Smooth muscle cell (in vitro differentiated cells): Measurements from ENCODE around the gene ANO1. TPM values are rescaled to one million over a fixed set of nuclear protein-coding genes. Genes with fewer than 3 reads are reported as not detected.

ENCODE experiments used
- DNase-seq: peaks from one replicate; lab custom pipeline; 2025; ENCODE audit not compliant: unreplicated experiment; lab: John Stamatoyannopoulos, UW
- H2AFZ ChIP-seq: fragments of 200-600 bp; sonication (generic); 2 replicates; pipeline ENCODE4 v1.6.0; 2016; ENCODE audit warnings: antibody characterized with exemption, low read depth, mild to moderate bottlenecking
- H3F3A ChIP-seq: fragments of 200-600 bp; sonication (generic); 2 replicates; pipeline ENCODE4 v1.6.0; 2017; ENCODE audit warnings: antibody characterized with exemption, low read depth
- H3K27ac ChIP-seq: fragments of 200-600 bp; sonication (generic); 2 replicates; pipeline ENCODE4 v1.5.1; 2016; ENCODE audit warnings: low read depth, mild to moderate bottlenecking
- H3K27me3 ChIP-seq: fragments of 200-600 bp; sonication (generic); 2 replicates; pipeline ENCODE4 v1.6.1; 2016; ENCODE audit warnings: low read depth, mild to moderate bottlenecking
- H3K36me3 ChIP-seq: fragments of 200-600 bp; sonication (generic); 2 replicates; pipeline ENCODE4 v1.5.1; 2016; ENCODE audit warnings: low read depth
- H3K4me1 ChIP-seq: fragments of 200-600 bp; sonication (generic); 2 replicates; pipeline ENCODE4 v1.5.1; 2016; ENCODE audit warnings: low read depth
- H3K4me2 ChIP-seq: fragments of 200-600 bp; sonication (generic); 2 replicates; pipeline ENCODE4 v1.6.0; 2016; ENCODE audit warnings: mild to moderate bottlenecking
- H3K4me3 ChIP-seq: fragments of 200-600 bp; sonication (generic); 2 replicates; pipeline ENCODE4 v1.5.1; 2016; ENCODE audit warnings: mild to moderate bottlenecking
- H3K79me2 ChIP-seq: fragments of 200-600 bp; sonication (generic); 2 replicates; pipeline ENCODE4 v1.6.0; 2016; ENCODE audit warnings: low read depth, mild to moderate bottlenecking
- H3K9ac ChIP-seq: fragments of 200-600 bp; sonication (generic); 2 replicates; pipeline ENCODE4 v1.6.0; 2016; ENCODE audit warnings: low read depth
- H3K9me3 ChIP-seq: fragments of 200-600 bp; sonication (generic); replicated peaks from 2 replicates; pipeline ENCODE4 v1.5.1; 2016; ENCODE audit warnings: low read depth
- H4K20me1 ChIP-seq: fragments of 200-600 bp; sonication (generic); 2 replicates; pipeline ENCODE4 v1.6.0; 2016; ENCODE audit warnings: low read depth
- CTCF ChIP-seq: fragments of 200-600 bp; sonication (generic); IDR thresholded peaks from 2 replicates; pipeline ENCODE4 v1.5.1; 2017; ENCODE audit warnings: borderline replicate concordance, mild to moderate bottlenecking, antibody characterized with exemption; ENCODE audit not compliant: insufficient read depth, poor library complexity, severe bottlenecking
- whole genome bisulfite sequencing: methylation state at CpG from one replicate; pipeline ENCODE4 v1.1.7; 2016; ENCODE audit warnings: low lambda C conversion rate; 5-methylcytosine and 5-hydroxymethylcytosine counted together
- polyA plus RNA-seq: library from polyadenylated mRNA; unstranded; fragments of >200 nt; fragmentation: Nextera tagmentation; extraction: Ambion mirVana; gene quantifications from 2 replicates; pipeline ENCODE4 v1.2.1, GENCODE V29; 2016
- total RNA-seq: library from RNA; depleted of rRNA; stranded (reverse); fragments of >200 nt; gene quantifications from 2 replicates; pipeline ENCODE4 v1.2.3, GENCODE V29; 2014

ANO1 gene
- total and polyA plus RNA-seq, 2 experiments from 2014 or later: 93.4 to 133 TPM

GRCh38 chr11:70110538-70111055, 32.5 kb downstream of the ANO1 start:
- no peak overlapping the region for H3K4me2 ChIP-seq
- DNase-seq: no peak
- TF ChIP-seq CTCF: no peak
- H3K36me3 ChIP-seq: no peaks in the 10 kb centered on the region
- H3K9me3 ChIP-seq: no peaks in the 10 kb centered on the region
- H3K4me1 ChIP-seq: peaks cover 9% of the 10 kb centered on the region
- H3K27ac ChIP-seq: no peak overlapping the region
- no peaks in the 10 kb centered on the region for H3K27me3 ChIP-seq
- H3K4me3 ChIP-seq: no peak overlapping the region
- WGBS: 87% methylated on average over 17 of the region's 17 CpGs
- H3K79me2 ChIP-seq: no peaks in the 10 kb centered on the region
- peaks cover 6% of the 10 kb centered on the region for H4K20me1 ChIP-seq
- H3K9ac ChIP-seq: no peak overlapping the region
- no peaks in the 10 kb centered on the region for H3F3A ChIP-seq
- no peak overlapping the region for H2AFZ ChIP-seq

- H4K20me1 ChIP-seq: peaks cover 6% of the 10 kb centered on the region
- WGBS: 58% methylated on average over 28 of the region's 29 CpGs
- H3K4me3 ChIP-seq: no peak overlapping the region
- no peaks in the 10 kb centered on the region for H3K36me3 ChIP-seq
- TF ChIP-seq CTCF: no peak
- peak overlapping the region; percentile 69 for H3K9ac ChIP-seq
- H3K27me3 ChIP-seq: no peaks in the 10 kb centered on the region
- DNase-seq: no peak
- peak overlapping the region; percentile 47 for H3K4me2 ChIP-seq
- no peaks in the 10 kb centered on the region for H3K79me2 ChIP-seq
- H3F3A ChIP-seq: no peaks in the 10 kb centered on the region
- no peaks in the 10 kb centered on the region for H3K9me3 ChIP-seq
- H3K27ac ChIP-seq: peak overlapping the region; percentile 78
- peaks cover 9% of the 10 kb centered on the region for H3K4me1 ChIP-seq
- no peak overlapping the region for H2AFZ ChIP-seq
These were observed 33.3 kb downstream of the ANO1 start for GRCh38 chr11:70111269-70112016.

GRCh38 chr11:70112017-70112434, 33.9 kb downstream of the ANO1 start:
- H3K27me3 ChIP-seq: no peaks in the 10 kb centered on the region
- TF ChIP-seq CTCF: no peak
- peak overlapping the region; percentile 47 for H3K4me2 ChIP-seq
- peak overlapping the region; percentile 69 for H3K9ac ChIP-seq
- no peaks in the 10 kb centered on the region for H3K36me3 ChIP-seq
- H3K27ac ChIP-seq: peak overlapping the region; percentile 78
- no peaks in the 10 kb centered on the region for H3K9me3 ChIP-seq
- no peaks in the 10 kb centered on the region for H3K79me2 ChIP-seq
- H3K4me1 ChIP-seq: peaks cover 9% of the 10 kb centered on the region
- H3F3A ChIP-seq: no peaks in the 10 kb centered on the region
- H3K4me3 ChIP-seq: no peak overlapping the region
- H4K20me1 ChIP-seq: peaks cover 6% of the 10 kb centered on the region
- no peak overlapping the region for H2AFZ ChIP-seq
- DNase-seq: no peak
- 54% methylated on average over 5 of the region's 5 CpGs for WGBS
